Left lung (tissue), 10 donors: ENCODE measurements around the gene SULT1B1. TPM values are rescaled to one million over a fixed set of nuclear protein-coding genes. Genes with fewer than 3 reads are reported as not detected.

Source experiments
- ATAC-seq: fragments of 200-7000 bp; cut with Tn5 transposase; one replicate; pipeline ENCODE4 v1.9.1; 2020; ENCODE audit warnings: moderate library complexity
- DNase-seq, 4 donors: peaks; one replicate each; pipeline ENCODE4 v3.0.0-alpha.2; 2013 to 2020
- H3K27ac ChIP-seq, 2 donors: fragments of 200-600 bp; sonication (generic) in 1 of 2; one replicate each; pipeline versions ENCODE4 v1.5.0 to v1.8.0; 2020 to 2021
- H3K27me3 ChIP-seq, 2 donors: fragments of 200-600 bp; sonication (generic) in 1 of 2; one replicate each; pipeline versions ENCODE4 v1.5.0 to v1.8.0; 2020 to 2021
- H3K36me3 ChIP-seq, 2 donors: fragments of 200-600 bp; sonication (generic) in 1 of 2; one replicate each; pipeline versions ENCODE4 v1.5.0 to v1.8.0; 2020 to 2021
- H3K4me1 ChIP-seq, 2 donors: fragments of 200-600 bp; one replicate each; pipeline ENCODE4 v1.8.0; 2021
- H3K4me3 ChIP-seq, 2 donors: fragments of 200-600 bp; sonication (generic) in 1 of 2; one replicate each; pipeline versions ENCODE4 v1.5.0 to v1.8.0; 2020 to 2021; ENCODE audit warnings: mild to moderate bottlenecking in 1 of 2
- H3K9me3 ChIP-seq, 2 donors: fragments of 200-600 bp; sonication (generic) in 1 of 2; one replicate each; pipeline versions ENCODE4 v1.5.0 to v1.8.0; 2020 to 2021
- intact Hi-C, 2 donors: fragments of 100-400 bp; cut with DNase I; formaldehyde crosslinking; loops; one replicate each; pipeline versions ENCODE4 v1.11.2 to v1.14.2; 2022
- polyA plus RNA-seq, 6 donors: library from polyadenylated mRNA; unstranded; fragments of 120-200 nt; gene quantifications; one replicate each; pipeline ENCODE4 v1.2.1, GENCODE V29; 2013; ENCODE audit not compliant: insufficient read length in 6 of 6
- total RNA-seq, 2 donors: library from RNA; stranded (reverse); fragmentation: NEBNext Ultra II Directional; extraction: Animal tissue kit (Norgen Biotek cat#: 25700); gene quantifications; one replicate each; pipeline ENCODE4 v1.2.1, GENCODE V29; 2021
- TF ChIP-seq, protein P1 (sequence below), 2 donors: fragments of 200-600 bp; sonication (generic) in 1 of 2; IDR thresholded peaks; one replicate each; pipeline versions ENCODE4 v1.5.0 to v1.8.0; 2021; ENCODE audit warnings: antibody characterized with exemption in 2 of 2
- donor health status: DM: no; HTN: yes; CAD: no.
- donor health status: DM: no; HTN: no; CAD: no.

Gene SULT1B1
- total and polyA plus RNA-seq, 8 donors: 1.0 to 25.0 (median 2.4) TPM

- no peak overlapping the region for H3K27ac ChIP-seq
- H3K36me3 ChIP-seq: peaks cover 0 to 8% of the 10 kb centered on the region in 2 donors
- ATAC-seq (no peak), DNase-seq (no peak)
- no peaks in the 10 kb centered on the region for H3K27me3 ChIP-seq
- H3K4me3 ChIP-seq: no peak overlapping the region
- intact Hi-C loops: no loop called here
- peaks cover 0 to 5% of the 10 kb centered on the region in 2 donors for H3K4me1 ChIP-seq
- TF ChIP-seq, protein P1, sequence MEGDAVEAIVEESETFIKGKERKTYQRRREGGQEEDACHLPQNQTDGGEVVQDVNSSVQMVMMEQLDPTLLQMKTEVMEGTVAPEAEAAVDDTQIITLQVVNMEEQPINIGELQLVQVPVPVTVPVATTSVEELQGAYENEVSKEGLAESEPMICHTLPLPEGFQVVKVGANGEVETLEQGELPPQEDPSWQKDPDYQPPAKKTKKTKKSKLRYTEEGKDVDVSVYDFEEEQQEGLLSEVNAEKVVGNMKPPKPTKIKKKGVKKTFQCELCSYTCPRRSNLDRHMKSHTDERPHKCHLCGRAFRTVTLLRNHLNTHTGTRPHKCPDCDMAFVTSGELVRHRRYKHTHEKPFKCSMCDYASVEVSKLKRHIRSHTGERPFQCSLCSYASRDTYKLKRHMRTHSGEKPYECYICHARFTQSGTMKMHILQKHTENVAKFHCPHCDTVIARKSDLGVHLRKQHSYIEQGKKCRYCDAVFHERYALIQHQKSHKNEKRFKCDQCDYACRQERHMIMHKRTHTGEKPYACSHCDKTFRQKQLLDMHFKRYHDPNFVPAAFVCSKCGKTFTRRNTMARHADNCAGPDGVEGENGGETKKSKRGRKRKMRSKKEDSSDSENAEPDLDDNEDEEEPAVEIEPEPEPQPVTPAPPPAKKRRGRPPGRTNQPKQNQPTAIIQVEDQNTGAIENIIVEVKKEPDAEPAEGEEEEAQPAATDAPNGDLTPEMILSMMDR (IDR thresholded peaks at IDR 0.05): no peak
- no peaks in the 10 kb centered on the region for H3K9me3 ChIP-seq
Measured at GRCh38 chr4:69730002-69730401, 30.4 kb downstream of the SULT1B1 start.

DNA sequence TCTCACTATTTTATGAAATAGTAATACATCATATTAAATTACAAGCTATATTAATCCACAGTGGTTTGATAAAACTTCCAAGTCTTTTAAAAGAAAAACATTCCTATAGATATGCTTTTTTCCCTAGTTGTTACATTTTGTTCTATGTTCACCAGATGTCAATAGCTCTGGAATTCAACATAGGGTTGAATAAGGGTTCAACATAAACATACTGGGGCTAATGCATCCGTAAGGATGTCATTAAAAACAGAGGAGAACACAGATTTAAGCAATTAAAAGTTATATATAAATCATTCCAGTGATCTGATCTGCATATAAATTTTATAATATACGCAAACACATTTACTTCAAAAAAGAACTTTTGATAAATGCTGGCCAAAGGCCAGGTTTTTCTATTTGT is 32.5 kb downstream of the SULT1B1 start:
- peaks cover 0 to 5% of the 10 kb centered on the region in 2 donors for H3K4me1 ChIP-seq
- no peaks in the 10 kb centered on the region for H3K27me3 ChIP-seq
- H3K9me3 ChIP-seq: peaks cover 0 to 4% of the 10 kb centered on the region in 2 donors
- ATAC-seq (no peak), DNase-seq (no peak)
- TF ChIP-seq, protein P1 (IDR thresholded peaks at IDR 0.05): no peak
- intact Hi-C loops: no loop called here
- no peak overlapping the region for H3K27ac ChIP-seq
- H3K36me3 ChIP-seq: peaks cover 0 to 8% of the 10 kb centered on the region in 2 donors
- H3K4me3 ChIP-seq: no peak overlapping the region

DNA sequence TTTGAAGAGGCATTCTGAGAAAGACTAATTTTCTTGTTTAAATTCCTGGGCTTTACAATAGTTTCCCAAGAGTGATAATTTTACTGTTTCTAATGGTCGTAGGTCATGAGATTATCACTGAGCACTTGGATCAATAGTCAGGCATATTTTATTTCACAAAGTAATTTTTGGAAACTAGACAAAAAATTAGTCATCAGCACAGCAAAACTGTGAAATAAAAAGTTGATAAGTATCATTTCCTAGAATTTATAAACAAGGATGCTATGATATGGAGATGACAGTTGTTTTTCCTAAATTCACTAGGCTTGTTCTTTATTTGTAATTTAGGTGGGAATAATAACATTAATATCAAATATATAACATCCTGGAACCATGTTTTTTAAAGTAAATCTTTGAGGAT is 33.0 kb downstream of the SULT1B1 start:
- ATAC-seq: no peak
- Histone ChIP-seq H3K36me3 (peaks cover 0 to 8% of the 10 kb centered on the region in 2 donors), H3K27ac (no peak overlapping the region), H3K4me3 (no peak overlapping the region), H3K27me3 (no peaks in the 10 kb centered on the region), H3K9me3 (peaks cover 0 to 4% of the 10 kb centered on the region in 2 donors), H3K4me1 (peaks cover 0 to 5% of the 10 kb centered on the region in 2 donors)
- intact Hi-C loops: no loop called here
- TF ChIP-seq, protein P1 (IDR thresholded peaks at IDR 0.05): no peak
- DNase-seq: no peak

DNA sequence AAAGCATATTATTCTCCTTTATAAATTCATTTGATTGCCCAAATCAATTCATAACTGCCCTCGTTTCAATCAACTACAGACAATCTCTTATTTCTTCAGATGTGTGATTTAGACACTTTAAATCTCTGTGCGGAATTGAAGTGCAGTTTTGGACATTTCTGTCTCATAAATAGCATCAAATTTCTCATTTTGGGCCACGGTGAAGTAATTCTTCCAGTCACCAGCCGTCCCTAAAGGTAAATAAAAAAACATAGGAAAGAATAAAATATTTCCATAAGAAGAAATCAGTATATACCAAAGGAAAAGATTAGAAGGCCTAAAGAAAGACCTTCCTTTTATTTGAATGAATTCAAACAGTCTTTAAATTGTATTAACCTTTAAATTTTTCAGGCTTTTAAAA is 33.4 kb downstream of the SULT1B1 start:
- Histone ChIP-seq H3K27ac (peak overlapping the region in 1 of 2 donors; percentile 35), H3K4me3 (no peak overlapping the region), H3K27me3 (no peaks in the 10 kb centered on the region), H3K36me3 (peaks cover 0 to 8% of the 10 kb centered on the region in 2 donors), H3K4me1 (peaks cover 0 to 5% of the 10 kb centered on the region in 2 donors), H3K9me3 (peaks cover 0 to 4% of the 10 kb centered on the region in 2 donors)
- ATAC-seq: no peak
- TF ChIP-seq, protein P1 (IDR thresholded peaks at IDR 0.05): no peak
- intact Hi-C loops: no loop called here
- DNase-seq: no peak

GRCh38 chr4:69718396-69719271 is 41.8 kb downstream of the SULT1B1 start:
- ATAC-seq: peak; percentile 31
- peak overlapping the region in 1 of 2 donors; percentile 46 for H3K27ac ChIP-seq
- intact Hi-C loops: no loop called here
- H3K9me3 ChIP-seq: no peaks in the 10 kb centered on the region
- no peaks in the 10 kb centered on the region for H3K27me3 ChIP-seq
- no peaks in the 10 kb centered on the region for H3K36me3 ChIP-seq
- TF ChIP-seq, protein P1 (IDR thresholded peaks at IDR 0.05): no peak
- peaks cover 0 to 24% of the 10 kb centered on the region in 2 donors for H3K4me1 ChIP-seq
- H3K4me3 ChIP-seq: no peak overlapping the region
- DNase-seq: no peak
